Left ventricle myocardium inferior (tissue), 1 donor: Measurements from ENCODE around the gene AATK. TPM values are rescaled to one million over a fixed set of nuclear protein-coding genes. Genes with fewer than 3 reads are reported as not detected.

Experiments
- DNase-seq: peaks from one replicate; pipeline ENCODE4 v3.0.0-alpha.2; 2020
- H3K27ac ChIP-seq: fragments of 200-600 bp; replicated peaks from 2 replicates; pipeline ENCODE4 v1.8.0; 2021
- H3K27me3 ChIP-seq: fragments of 200-600 bp; 2 replicates; pipeline ENCODE4 v1.8.0; 2021; ENCODE audit warnings: low read depth
- H3K36me3 ChIP-seq: fragments of 200-600 bp; 2 replicates; pipeline ENCODE4 v1.8.0; 2021
- H3K4me1 ChIP-seq: fragments of 200-600 bp; 2 replicates; pipeline ENCODE4 v1.8.0; 2021
- H3K4me3 ChIP-seq: fragments of 200-600 bp; 2 replicates; pipeline ENCODE4 v1.8.0; 2021; ENCODE audit warnings: mild to moderate bottlenecking, moderate library complexity
- H3K9me3 ChIP-seq: fragments of 200-600 bp; replicated peaks from 2 replicates; pipeline ENCODE4 v1.8.0; 2021
- CTCF ChIP-seq: fragments of 200-600 bp; IDR thresholded peaks from 2 replicates; pipeline ENCODE4 v1.8.0; 2021; ENCODE audit warnings: antibody characterized with exemption, mild to moderate bottlenecking, borderline replicate concordance
- intact Hi-C: fragments of 100-400 bp; cut with micrococcal nuclease; formaldehyde crosslinking; loops from one replicate; pipeline ENCODE4 v1.11.0; 2022
- total RNA-seq: library from RNA; stranded (reverse); fragmentation: NEBNext Ultra II Directional; extraction: Animal tissue kit (Norgen Biotek cat#: 25700); gene quantifications from one replicate; pipeline ENCODE4 v1.2.1, GENCODE V29; 2021
- donor health status: DM: no; HTN: yes; CAD: no; lungs with severe emphysema.

The AATK gene
- total RNA-seq, 1 donor from 2014 or later: 2.3 TPM

DNA sequence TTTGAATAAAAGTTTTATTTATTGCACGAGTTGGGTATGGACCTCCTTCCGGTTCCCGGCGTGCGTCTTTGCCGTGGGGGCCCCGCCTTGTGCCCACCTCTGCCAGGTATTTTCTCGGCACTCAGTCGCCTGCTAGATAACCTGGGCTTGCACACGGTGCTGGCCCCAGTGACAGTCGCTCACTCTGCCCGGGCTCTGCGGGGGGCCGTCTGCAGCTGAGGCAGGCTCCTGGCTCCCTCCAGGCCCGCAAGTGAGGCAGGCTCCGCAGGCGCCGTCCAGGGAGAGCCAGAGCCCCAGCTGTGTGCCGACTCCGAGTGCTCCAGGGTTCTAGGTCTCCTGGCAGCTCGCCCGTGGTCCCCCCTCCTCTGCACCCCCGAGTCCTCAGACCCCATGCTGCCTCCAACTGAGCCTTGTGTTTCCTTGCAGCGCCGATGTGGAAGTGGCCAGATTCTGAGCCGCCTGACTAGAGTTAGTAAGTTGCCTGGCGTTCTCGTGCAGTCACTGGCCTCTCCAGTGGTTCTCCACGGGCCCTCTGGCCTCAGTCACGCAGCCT, 55.5 kb downstream of the AATK start:
- Histone ChIP-seq H3K4me3 (no peak overlapping the region), H3K4me1 (peaks cover 6% of the 10 kb centered on the region), H3K27ac (no peak overlapping the region), H3K27me3 (no peaks in the 10 kb centered on the region), H3K36me3 (peaks cover 63% of the 10 kb centered on the region), H3K9me3 (no peaks in the 10 kb centered on the region)
- no peak for TF ChIP-seq CTCF
- intact Hi-C loops: no loop called here
- no peak for DNase-seq

DNA sequence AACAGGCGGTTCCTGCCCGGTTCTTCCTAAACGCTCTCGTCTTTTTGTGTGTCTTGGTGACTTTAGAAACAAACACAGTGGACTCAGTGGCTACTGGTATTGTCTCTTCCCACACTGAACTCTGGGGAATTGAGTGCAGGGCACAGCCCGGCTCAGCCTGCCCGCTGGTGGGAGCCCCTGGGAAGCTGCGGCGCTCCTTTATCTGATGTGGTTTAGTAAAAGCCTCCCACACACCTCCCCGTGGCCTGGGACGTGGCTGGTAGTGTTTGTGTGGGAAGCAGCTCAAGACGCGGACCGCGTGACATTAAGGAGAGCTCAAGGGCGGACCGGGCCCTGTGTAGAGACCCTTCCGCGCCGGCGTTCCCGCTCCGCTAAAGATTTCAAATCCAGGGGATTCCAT, 56.1 kb downstream of the AATK start:
- intact Hi-C loops: no loop called here
- peaks cover 69% of the 10 kb centered on the region for H3K36me3 ChIP-seq
- DNase-seq: no peak
- H3K4me1 ChIP-seq: no peaks in the 10 kb centered on the region
- H3K27ac ChIP-seq: no peak overlapping the region
- TF ChIP-seq CTCF: no peak
- no peaks in the 10 kb centered on the region for H3K27me3 ChIP-seq
- no peaks in the 10 kb centered on the region for H3K9me3 ChIP-seq
- no peak overlapping the region for H3K4me3 ChIP-seq

- intact Hi-C loops: no loop called here
- no peaks in the 10 kb centered on the region for H3K4me1 ChIP-seq
- H3K36me3 ChIP-seq: peaks cover 87% of the 10 kb centered on the region
- no peaks in the 10 kb centered on the region for H3K27me3 ChIP-seq
- no peaks in the 10 kb centered on the region for H3K9me3 ChIP-seq
- TF ChIP-seq CTCF: no peak
- H3K27ac ChIP-seq: no peak overlapping the region
- no peak for DNase-seq
- H3K4me3 ChIP-seq: no peak overlapping the region
These were observed 57.8 kb downstream of the AATK start for GRCh38 chr17:81108220-81108619.

DNA sequence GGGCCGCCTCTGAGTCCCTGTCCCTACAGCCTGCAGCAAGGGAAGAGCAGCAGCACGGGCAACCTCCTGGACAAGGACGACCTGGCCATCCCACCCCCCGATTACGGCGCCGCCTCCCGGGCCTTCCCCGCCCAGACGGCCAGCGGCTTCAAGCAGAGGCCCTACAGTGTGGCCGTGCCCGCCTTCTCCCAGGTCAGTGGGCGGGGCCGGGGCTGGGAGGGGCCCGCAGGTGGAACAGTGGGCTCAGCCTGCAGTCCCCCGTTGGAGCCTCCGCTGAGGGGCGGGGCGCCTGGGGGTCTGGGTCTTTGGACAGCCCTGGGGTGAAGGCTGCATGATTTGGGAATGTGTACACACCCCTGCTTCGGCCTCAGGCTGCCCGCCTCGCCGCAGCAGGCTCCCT, 59.3 kb downstream of the AATK start:
- Histone ChIP-seq H3K27ac (no peak overlapping the region), H3K4me1 (peaks cover 6% of the 10 kb centered on the region), H3K4me3 (no peak overlapping the region), H3K27me3 (no peaks in the 10 kb centered on the region), H3K9me3 (no peaks in the 10 kb centered on the region), H3K36me3 (peaks cover 78% of the 10 kb centered on the region)
- DNase-seq: no peak
- no peak for TF ChIP-seq CTCF
- intact Hi-C loops: no loop called here

GRCh38 chr17:81103379-81103778, 62.6 kb downstream of the AATK start:
- Histone ChIP-seq H3K27me3 (no peaks in the 10 kb centered on the region), H3K27ac (no peak overlapping the region), H3K4me1 (peaks cover 11% of the 10 kb centered on the region), H3K9me3 (no peaks in the 10 kb centered on the region), H3K4me3 (no peak overlapping the region), H3K36me3 (peaks cover 68% of the 10 kb centered on the region)
- intact Hi-C loops: loop anchor here (5.0 kb wide), 1 partner anchor 81 kb away; no protein-coding TSS in a partner anchor
- no peak for DNase-seq
- no peak for TF ChIP-seq CTCF
